ENCODE measurements around the gene UNC119.

The UNC119 gene

GRCh38 chr17:28552176-28552999 lies at the start of gene UNC119:
TSS of gene UNC119 (minus strand) at chr17:28552624. CDS start at chr17:28552557, 67 bp downstream.
- CTCF ChIA-PET = interaction anchor here (0.7 to 1.0 kb wide), 3 partner anchors 57 to 197 kb away, joined by 3 read pairs; no protein-coding TSS in a partner anchor
- DNase-seq (ENCODE audit: extremely low spot score) = peak; percentile 86
- POLR2A ChIA-PET = interaction anchor here (0.8 to 7.0 kb wide), 6 partner anchors 13 to 91 kb away, joined by 3 to 35 read pairs (median 3); partner anchors contain the start of genes ALDOC and PIGS
- TF ChIP-seq FOXK2 (IDR thresholded peaks at IDR 0.05) (no peak), ZNF384 (IDR thresholded peaks at IDR 0.05) (no peak), LEF1 (IDR thresholded peaks at IDR 0.05; ENCODE audit: borderline replicate concordance) (no peak), BHLHE40 (IDR thresholded peaks at IDR 0.05; ENCODE audit: borderline replicate concordance) (no peak)

- ChIA-PET POLR2A (interaction anchor here (0.5 to 1.9 kb wide), 8 partner anchors 9 to 127 kb away, joined by 3 to 11 read pairs (median 3); partner anchors contain the start of genes ALDOC and PIGS), CTCF (interaction anchor here (0.6 kb wide), 1 partner anchor 47 kb away, joined by 6 read pairs; no protein-coding TSS in a partner anchor)
- no peak for TF ChIP-seq FOXA1 (IDR thresholded peaks at IDR 0.05)
- peak; percentile 74 for TF ChIP-seq PKNOX1 (IDR thresholded peaks at IDR 0.05)
- no peak for TF ChIP-seq CTBP1 (IDR thresholded peaks at IDR 0.05; ENCODE audit: borderline replicate concordance)
- DNase-seq (ENCODE audit: extremely low spot score) = peak; percentile 14
Measured at GRCh38 chr17:28599311-28600184, 47.1 kb upstream of the UNC119 start.

GRCh38 chr17:28598799-28599310 lies 46.4 kb upstream of the UNC119 start, which contains the start of gene SPAG5:
TSS of gene SPAG5 (minus strand) at chr17:28599025. CDS start at chr17:28598946, 79 bp downstream.
- POLR2A ChIA-PET = interaction anchor here (1.0 to 1.9 kb wide), 6 partner anchors 10 to 128 kb away, joined by 3 to 11 read pairs (median 6); partner anchors contain the start of genes ALDOC and PIGS
- TF ChIP-seq FOXK2 (IDR thresholded peaks at IDR 0.05) = no peak
- TF ChIP-seq ELF4 (IDR thresholded peaks at IDR 0.05) = peak; percentile 45; the same call in 1 of the 2 replicates
- no peak for TF ChIP-seq PKNOX1 (IDR thresholded peaks at IDR 0.05)
- 0 out of 2 replicates have a peak, but pooled peaks have one; percentile 50 for TF ChIP-seq HDGF (IDR thresholded peaks at IDR 0.05; ENCODE audit: borderline replicate concordance)
- CTCF ChIA-PET = interaction anchor here (0.6 kb wide), 1 partner anchor 48 kb away, joined by 6 read pairs; no protein-coding TSS in a partner anchor
- DNase-seq (ENCODE audit: extremely low spot score) = peak; percentile 94

- CTCF ChIA-PET = no interaction called here
- DNase-seq (ENCODE audit: extremely low spot score) = no peak
- TF ChIP-seq SUZ12 (IDR thresholded peaks at IDR 0.05) (no peak), LEF1 (IDR thresholded peaks at IDR 0.05; ENCODE audit: borderline replicate concordance) (no peak), ARNT (IDR thresholded peaks at IDR 0.05) (no peak), L3MBTL2 (conservative IDR thresholded peaks at IDR 0.05) (no peak), FOXM1 (IDR thresholded peaks at IDR 0.05; ENCODE audit: borderline replicate concordance) (no peak), ELF4 (IDR thresholded peaks at IDR 0.05) (no peak)
- POLR2A ChIA-PET = interaction anchor here (1.0 to 1.9 kb wide), 4 partner anchors 22 to 47 kb away, joined by 3 to 6 read pairs (median 4); partner anchors contain the start of genes ALDOC and PIGS
Measured at GRCh38 chr17:28598389-28598788, 46.0 kb upstream of the UNC119 start.

- ChIA-PET POLR2A (interaction anchor here (1.0 to 1.9 kb wide), 5 partner anchors 21 to 46 kb away, joined by 3 to 6 read pairs (median 4); partner anchors contain the start of genes ALDOC and PIGS), CTCF (no interaction called here)
- DNase-seq (ENCODE audit: extremely low spot score) = no peak
Measured at GRCh38 chr17:28597606-28598383, 45.4 kb upstream of the UNC119 start.

GRCh38 chr17:28592260-28592659 lies 39.8 kb upstream of the UNC119 start:
- DNase-seq (ENCODE audit: extremely low spot score) = no peak
- TF ChIP-seq FOXK2 (IDR thresholded peaks at IDR 0.05) (no peak), SUZ12 (IDR thresholded peaks at IDR 0.05) (no peak), L3MBTL2 (conservative IDR thresholded peaks at IDR 0.05) (no peak), TARDBP (IDR thresholded peaks at IDR 0.05) (no peak), ELF4 (IDR thresholded peaks at IDR 0.05) (no peak), ARNT (IDR thresholded peaks at IDR 0.05) (no peak), BHLHE40 (IDR thresholded peaks at IDR 0.05; ENCODE audit: borderline replicate concordance) (no peak), ZNF384 (IDR thresholded peaks at IDR 0.05) (no peak)
- ChIA-PET CTCF (no interaction called here), POLR2A (interaction anchor here (1.4 to 1.7 kb wide), 2 partner anchors 21 to 53 kb away, joined by 3 to 7 read pairs; partner anchors contain the start of genes BLTP2 and PIGS)

More at GRCh38 chr17:28597606-28598383, 45.4 kb upstream of the UNC119 start:
- TF ChIP-seq NFRKB (IDR thresholded peaks at IDR 0.05) = no peak
- no peak for TF ChIP-seq LEF1 (IDR thresholded peaks at IDR 0.05; ENCODE audit: borderline replicate concordance)
- no peak for TF ChIP-seq SUZ12 (IDR thresholded peaks at IDR 0.05)
- TF ChIP-seq FOXK2 (IDR thresholded peaks at IDR 0.05) = no peak
- no peak for TF ChIP-seq TARDBP (IDR thresholded peaks at IDR 0.05)
- no peak for TF ChIP-seq ZNF384 (IDR thresholded peaks at IDR 0.05)
- TF ChIP-seq L3MBTL2 (conservative IDR thresholded peaks at IDR 0.05) = no peak
- TF ChIP-seq ARNT (IDR thresholded peaks at IDR 0.05) = no peak
- no peak for TF ChIP-seq FOXM1 (IDR thresholded peaks at IDR 0.05; ENCODE audit: borderline replicate concordance)
- no peak for TF ChIP-seq CTBP1 (IDR thresholded peaks at IDR 0.05; ENCODE audit: borderline replicate concordance)
- no peak for TF ChIP-seq FOXA1 (IDR thresholded peaks at IDR 0.05)
- no peak for TF ChIP-seq BHLHE40 (IDR thresholded peaks at IDR 0.05; ENCODE audit: borderline replicate concordance)

Measured in HEK293T (cell line).